ENCODE results near the gene FAM174C. TPM values are rescaled to one million over a fixed set of nuclear protein-coding genes. Genes with fewer than 3 reads are reported as not detected.

FAM174C gene
- total and polyA plus RNA-seq, 10 of the 15 experiments (the other 5 are each of a cell fraction or from before 2014, with no cell fraction given) = 0.89 to 94.6 (median 43.6) TPM

- TF ChIP-seq RB1 (IDR thresholded peaks at IDR 0.05; ENCODE audit: borderline replicate concordance) = no peak
- no peak for TF ChIP-seq TBL1XR1 (IDR thresholded peaks at IDR 0.05; ENCODE audit: low read depth, low read length)
- peak; percentile 42 for TF ChIP-seq IKZF1 (conservative IDR thresholded peaks at IDR 0.05)
- TF ChIP-seq HDAC6 (IDR thresholded peaks at IDR 0.05; ENCODE audit: unreplicated experiment) = no peak
- no peak for TF ChIP-seq FOS (IDR thresholded peaks at IDR 0.05; ENCODE audit: borderline replicate concordance, extremely low read depth, insufficient read length)
- TF ChIP-seq NR2C1 (IDR thresholded peaks at IDR 0.05) = no peak
- TF ChIP-seq ESRRA (IDR thresholded peaks at IDR 0.05; ENCODE audit: low read length) = no peak
- no peak for TF ChIP-seq CHD4 (IDR thresholded peaks at IDR 0.05)
- TF ChIP-seq RCOR1 (conservative IDR thresholded peaks at IDR 0.05; ENCODE audit: low read depth, low read length) = no peak
- no peak for TF ChIP-seq TARDBP (IDR thresholded peaks at IDR 0.05; ENCODE audit: borderline replicate concordance)
- TF ChIP-seq CBFB (IDR thresholded peaks at IDR 0.05; ENCODE audit: low read depth) = no peak
- no peak for TF ChIP-seq HCFC1 (IDR thresholded peaks at IDR 0.05; ENCODE audit: low read length)
- no peak for TF ChIP-seq MTA3 (IDR thresholded peaks at IDR 0.05; ENCODE audit: borderline replicate concordance, low read length)
- TF ChIP-seq CHD2 (IDR thresholded peaks at IDR 0.05; ENCODE audit: borderline replicate concordance, low read depth, low read length) = peak; percentile 66; the same call in 1 of the 2 replicates
- no peak for TF ChIP-seq MEF2A (IDR thresholded peaks at IDR 0.05; ENCODE audit: insufficient read depth, low read depth, low read length)
- TF ChIP-seq E4F1 (IDR thresholded peaks at IDR 0.05; ENCODE audit: borderline replicate concordance, partially characterized antibody) = no peak
- no peak for TF ChIP-seq POU2F2 (IDR thresholded peaks at IDR 0.05; ENCODE audit: borderline replicate concordance, low read depth, low read length)
- TF ChIP-seq ELK1 (IDR thresholded peaks at IDR 0.05; ENCODE audit: low read depth, low read length) = no peak
- TF ChIP-seq HDAC2 (IDR thresholded peaks at IDR 0.05) = no peak
- no peak for TF ChIP-seq CREM (IDR thresholded peaks at IDR 0.05; ENCODE audit: low read depth)
- TF ChIP-seq ZNF24 (IDR thresholded peaks at IDR 0.05) = no peak
- TF ChIP-seq ZNF217 (IDR thresholded peaks at IDR 0.05) = no peak
- 0 out of 2 replicates have a peak, but pooled peaks have one; percentile 3 for TF ChIP-seq EED (IDR thresholded peaks at IDR 0.05; ENCODE audit: low read depth)
- no peak for TF ChIP-seq BCL3 (IDR thresholded peaks at IDR 0.05; ENCODE audit: borderline replicate concordance, insufficient read depth, low read depth, low read length, poor library complexity, severe bottlenecking)
Measured at GRCh38 chr19:1261798-1262622, 13.3 kb upstream of the FAM174C start (continued).

Data from GM12878 (cell line).